GM12874 (cell line): ENCODE data around the gene ITCH.

ENCODE experiments used
- CTCF ChIP-seq: IDR thresholded peaks from 2 replicates; pipeline ENCODE4 v1.5.1; 2011; ENCODE audit warnings: low read depth, mild to moderate bottlenecking, control low read depth, low read length, moderate library complexity; ENCODE audit not compliant: insufficient read depth

Gene ITCH

GRCh38 chr20:34343458-34344211 is 19.4 kb upstream of the ITCH start:
- no peak for TF ChIP-seq CTCF

GRCh38 chr20:34344238-34344637 is 18.8 kb upstream of the ITCH start:
- no peak for TF ChIP-seq CTCF

GRCh38 chr20:34345402-34345736 is 17.7 kb upstream of the ITCH start:
- TF ChIP-seq CTCF: no peak

- no peak for TF ChIP-seq CTCF
Measured at GRCh38 chr20:34347571-34347970, 15.5 kb upstream of the ITCH start.

GRCh38 chr20:34350095-34350494 is 13.0 kb upstream of the ITCH start:
- no peak for TF ChIP-seq CTCF

- no peak for TF ChIP-seq CTCF
Measured at GRCh38 chr20:34355427-34355826, 7.6 kb upstream of the ITCH start.

GRCh38 chr20:34362502-34363061 is 491 bp upstream of the ITCH start:
- no peak for TF ChIP-seq CTCF
